Epithelial cell of proximal tubule (primary cell): ENCODE data around the gene UBQLN3. TPM values are rescaled to one million over a fixed set of nuclear protein-coding genes. Genes with fewer than 3 reads are reported as not detected.

ENCODE experiments used
- DNase-seq: peaks from one replicate; pipeline ENCODE4 v3.0.0-alpha.2; 2011; ENCODE audit warnings: low read depth
- H3K4me3 ChIP-seq: 2 replicates; pipeline ENCODE4 v1.5.1; 2011; ENCODE audit warnings: low read depth, mild to moderate bottlenecking, low read length
- CTCF ChIP-seq: conservative IDR thresholded peaks from 2 replicates; pipeline ENCODE4 v1.5.1; 2012; ENCODE audit warnings: low read depth, mild to moderate bottlenecking, low read length
- total RNA-seq: library from RNA; depleted of rRNA; stranded (reverse); fragments of >200 nt; gene quantifications from 2 replicates; pipeline ENCODE4 v1.2.3, GENCODE V29; 2015

The UBQLN3 gene
- total RNA-seq, 1 donor from 2014 or later: not detected

DNA sequence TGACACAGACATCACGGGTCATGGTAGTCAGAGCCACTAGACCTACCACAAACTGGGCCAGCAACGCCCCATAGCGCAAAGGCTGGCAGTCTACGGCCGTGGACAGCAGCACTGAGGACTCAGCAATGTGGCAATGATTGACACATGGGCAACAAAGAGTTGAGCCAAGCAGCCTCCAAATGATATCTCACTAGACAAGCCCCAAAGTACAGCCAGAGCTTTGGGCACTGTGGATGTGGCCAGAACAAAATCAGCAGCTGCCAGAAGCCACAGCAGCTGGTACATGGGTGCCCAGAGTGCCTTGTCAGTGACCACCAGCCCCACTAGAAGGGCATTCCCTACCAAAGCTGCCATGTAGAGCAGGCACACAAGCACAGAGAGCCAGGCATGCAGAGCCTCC, 18.0 kb upstream of the UBQLN3 start:
- no peak for DNase-seq
- no peak for TF ChIP-seq CTCF
- no peak overlapping the region for H3K4me3 ChIP-seq

GRCh38 chr11:5524756-5525155, 15.0 kb upstream of the UBQLN3 start:
- no peak for DNase-seq
- no peak for TF ChIP-seq CTCF

GRCh38 chr11:5522308-5522707, 12.6 kb upstream of the UBQLN3 start:
- DNase-seq: no peak
- no peak for TF ChIP-seq CTCF

More at GRCh38 chr11:5524756-5525155, 15.0 kb upstream of the UBQLN3 start:
- no peak overlapping the region for H3K4me3 ChIP-seq

DNA sequence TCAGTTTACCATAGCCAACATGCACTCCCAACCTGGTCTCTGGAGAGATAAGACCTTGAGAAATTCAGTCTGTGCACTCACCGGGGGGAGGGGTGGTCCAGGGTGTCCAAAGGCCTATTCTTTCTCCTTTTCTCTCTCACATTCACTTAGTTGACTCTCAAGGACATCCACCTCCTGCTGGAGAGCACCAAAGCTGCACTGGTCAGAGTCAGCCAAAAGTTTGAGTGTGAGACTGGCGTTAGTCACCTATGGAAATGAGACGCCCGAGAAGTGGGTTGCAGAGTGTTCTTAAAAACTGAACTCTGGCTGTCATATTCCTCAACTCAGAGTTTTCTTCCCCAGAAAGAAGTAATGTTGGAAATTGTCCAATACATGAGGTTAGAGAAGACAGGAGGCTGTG, 11.8 kb upstream of the UBQLN3 start:
- no peak for TF ChIP-seq CTCF
- no peak for DNase-seq
- no peak overlapping the region for H3K4me3 ChIP-seq

More at GRCh38 chr11:5522308-5522707, 12.6 kb upstream of the UBQLN3 start:
- no peak overlapping the region for H3K4me3 ChIP-seq

DNA sequence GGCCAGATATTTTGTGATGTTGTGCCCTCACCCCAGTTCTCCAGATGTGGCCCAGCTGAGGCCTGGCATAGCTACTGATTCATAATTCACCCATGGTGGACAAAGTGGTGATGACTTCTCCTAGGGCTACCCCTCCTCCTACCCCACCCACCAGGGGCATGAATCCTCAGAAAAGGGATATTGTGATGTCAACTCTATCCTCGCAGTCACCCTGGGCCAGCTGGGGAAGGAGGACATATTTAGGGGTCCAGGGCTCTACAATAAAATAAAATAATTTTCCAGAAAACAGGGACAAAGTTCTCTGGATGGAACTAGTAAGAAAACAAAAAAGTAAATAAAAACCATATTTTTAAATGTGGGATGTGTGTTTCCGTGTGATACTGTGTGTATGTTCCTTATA, 6.8 kb upstream of the UBQLN3 start, which contains the start of gene UBQLNL:
UBQLNL (minus strand) TSS at position 101 of the 400 bp plus-strand sequence. CDS start 258 bp downstream, outside the sequence.
- no peak within 1 kb of the TSS for H3K4me3 ChIP-seq
- DNase-seq: no peak
- TF ChIP-seq CTCF: no peak

GRCh38 chr11:5514841-5515240, 5.1 kb upstream of the UBQLN3 start:
- no peak for DNase-seq
- no peak for TF ChIP-seq CTCF
- no peak overlapping the region for H3K4me3 ChIP-seq

DNA sequence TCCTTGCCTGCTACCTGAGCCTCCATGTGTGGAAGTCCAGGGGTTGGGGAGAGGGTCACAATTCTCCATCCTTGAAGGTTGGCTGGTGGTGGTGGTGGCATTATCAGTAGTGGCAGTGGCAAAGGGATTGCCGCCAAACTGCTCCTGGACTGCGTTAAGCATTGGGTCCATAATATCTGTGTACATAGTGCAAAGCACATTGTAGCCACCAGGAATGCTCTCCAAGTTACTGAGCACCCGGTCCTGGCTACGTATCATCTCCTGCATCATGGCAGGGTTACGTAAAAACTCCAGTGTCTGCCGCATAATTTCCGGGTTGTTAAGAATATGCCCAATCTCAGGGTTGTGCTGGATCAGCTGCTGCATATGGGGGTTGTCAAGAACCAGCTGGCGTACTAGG, 1.2 kb downstream of the UBQLN3 start:
- DNase-seq: no peak
- no peak overlapping the region for H3K4me3 ChIP-seq
- TF ChIP-seq CTCF: no peak
